Gastrocnemius medialis (tissue), 4 donors: ENCODE data around the gene CCNB1IP1. TPM values are rescaled to one million over a fixed set of nuclear protein-coding genes. Genes with fewer than 3 reads are reported as not detected.

Source experiments
- ATAC-seq, 2 donors: fragments of 150-250 bp; one replicate each; pipeline ENCODE4 v1.9.1; 2016
- DNase-seq, 2 donors: peaks; one replicate each; pipeline ENCODE4 v3.0.0-alpha.2; 2019
- H3K27ac ChIP-seq, 4 donors: fragments of 200-600 bp; sonication (generic); 1 replicate in 1 of 4; 2 replicates in 3 of 4; pipeline ENCODE4 v1.5.1; 2016 to 2018; ENCODE audit warnings: mild to moderate bottlenecking in 2 of 4, moderate library complexity in 1 of 4
- H3K27me3 ChIP-seq, 3 donors: fragments of 200-600 bp; sonication (generic) in 2 of 3; 1 replicate in 1 of 3; 2 replicates in 2 of 3; pipeline versions ENCODE4 v1.5.1 to v1.6.0; 2016 to 2019; ENCODE audit warnings: mild to moderate bottlenecking in 1 of 3, moderate library complexity in 1 of 3
- H3K36me3 ChIP-seq, 2 donors: fragments of 200-600 bp; sonication (generic) in 1 of 2; one replicate each; pipeline ENCODE4 v1.5.1; 2017 to 2018
- H3K4me1 ChIP-seq, 2 donors: fragments of 200-600 bp; sonication (generic) in 1 of 2; one replicate each; pipeline ENCODE4 v1.5.1; 2016 to 2017; ENCODE audit warnings: mild to moderate bottlenecking in 2 of 2
- H3K4me3 ChIP-seq, 4 donors: fragments of 200-600 bp; sonication (generic) in 3 of 4; 1 replicate in 1 of 4; 2 replicates in 3 of 4; pipeline ENCODE4 v1.5.1; 2016 to 2019; ENCODE audit warnings: mild to moderate bottlenecking in 2 of 4
- H3K9me3 ChIP-seq, 3 donors: fragments of 200-600 bp; sonication (generic) in 2 of 3; 1 replicate in 1 of 3; 2 replicates in 2 of 3; pipeline ENCODE4 v1.5.1; 2016 to 2019
- POLR2A ChIP-seq, 2 donors: fragments of 450-650 bp; IDR thresholded peaks; one replicate each; pipeline ENCODE4 v1.6.1; 2017; ENCODE audit warnings: antibody characterized with exemption in 2 of 2, mild to moderate bottlenecking in 2 of 2, moderate library complexity in 2 of 2
- in situ Hi-C, 4 donors: fragments of 200-750 bp; cut with MboI; loops; one replicate each; pipeline versions ENCODE4 v1.15.0 to v1.8.0; 2017; ENCODE audit warnings: low sequenced_read_pairs in 4 of 4
- intact Hi-C: fragments of 100-400 bp; cut with DNase I; formaldehyde crosslinking; loops from one replicate; pipeline ENCODE4 v1.15.1; 2023; ENCODE audit warnings: low total_unique reads
- total RNA-seq, 4 donors: library from RNA; depleted of rRNA; stranded (reverse); fragments of >200 nt; gene quantifications; one replicate each; pipeline versions ENCODE4 v1.1.0 to v1.2.3, GENCODE V29; 2016
- TF ChIP-seq, protein P1 (sequence below), 5 experiments: fragments of 450-650 bp in 3 of 5; fragments of 200-600 bp in 2 of 5; sonication (generic) in 2 of 5; IDR thresholded peaks in 4 of 5; conservative IDR thresholded peaks in 1 of 5; 1 replicate in 4 of 5; 2 replicates in 1 of 5; pipeline ENCODE4 v1.5.1; 2016 to 2019; ENCODE audit warnings: antibody characterized with exemption in 5 of 5, mild to moderate bottlenecking in 3 of 5, moderate library complexity in 3 of 5

Gene CCNB1IP1
- total RNA-seq, 4 donors from 2014 or later: 15.7 to 42.9 (median 30.2) TPM

DNA sequence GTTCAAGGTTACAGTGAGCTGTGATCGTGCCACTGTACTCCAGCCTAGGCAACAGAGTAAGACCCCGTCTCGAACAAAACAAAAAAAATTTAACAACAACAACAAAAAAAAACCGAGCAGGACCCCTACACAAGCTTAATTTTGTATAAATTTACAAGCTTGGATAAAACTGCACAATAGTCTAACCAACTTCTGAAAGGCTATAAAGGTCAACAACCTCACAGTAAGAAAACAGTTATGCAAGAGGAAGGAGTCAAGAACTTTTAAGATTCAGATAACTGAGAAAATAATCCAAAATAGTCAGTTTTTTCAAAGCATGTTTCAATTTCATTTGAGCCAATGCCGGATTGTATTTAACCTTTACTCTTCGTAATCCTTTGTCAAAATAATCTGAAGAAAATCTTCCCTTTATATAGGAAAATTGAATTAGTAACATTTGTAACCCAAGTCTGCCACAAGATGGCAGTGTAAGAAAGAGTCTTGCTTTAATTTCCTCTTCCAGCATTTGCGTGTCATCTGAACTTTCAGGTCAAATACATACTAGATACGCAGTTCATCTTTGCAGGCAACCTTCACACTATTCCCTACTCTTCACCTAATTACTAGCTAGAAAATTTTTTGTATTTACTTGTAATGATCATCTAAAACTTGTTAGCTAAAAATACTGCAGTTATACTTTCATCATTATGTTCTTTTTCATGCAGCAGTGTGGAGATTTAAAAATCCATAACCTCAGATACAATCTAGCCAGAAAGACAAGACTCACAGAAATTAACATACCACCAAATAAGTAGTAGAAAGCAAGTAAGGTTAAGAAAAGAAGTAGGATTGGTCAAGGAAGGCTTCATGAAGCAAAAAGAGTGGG, 5.8 kb downstream of the CCNB1IP1 start:
- H3K27ac ChIP-seq: peak overlapping the region in 3 of 4 donors; percentile 9 to 57 (median 9)
- DNase-seq: no peak
- TF ChIP-seq, protein P1, sequence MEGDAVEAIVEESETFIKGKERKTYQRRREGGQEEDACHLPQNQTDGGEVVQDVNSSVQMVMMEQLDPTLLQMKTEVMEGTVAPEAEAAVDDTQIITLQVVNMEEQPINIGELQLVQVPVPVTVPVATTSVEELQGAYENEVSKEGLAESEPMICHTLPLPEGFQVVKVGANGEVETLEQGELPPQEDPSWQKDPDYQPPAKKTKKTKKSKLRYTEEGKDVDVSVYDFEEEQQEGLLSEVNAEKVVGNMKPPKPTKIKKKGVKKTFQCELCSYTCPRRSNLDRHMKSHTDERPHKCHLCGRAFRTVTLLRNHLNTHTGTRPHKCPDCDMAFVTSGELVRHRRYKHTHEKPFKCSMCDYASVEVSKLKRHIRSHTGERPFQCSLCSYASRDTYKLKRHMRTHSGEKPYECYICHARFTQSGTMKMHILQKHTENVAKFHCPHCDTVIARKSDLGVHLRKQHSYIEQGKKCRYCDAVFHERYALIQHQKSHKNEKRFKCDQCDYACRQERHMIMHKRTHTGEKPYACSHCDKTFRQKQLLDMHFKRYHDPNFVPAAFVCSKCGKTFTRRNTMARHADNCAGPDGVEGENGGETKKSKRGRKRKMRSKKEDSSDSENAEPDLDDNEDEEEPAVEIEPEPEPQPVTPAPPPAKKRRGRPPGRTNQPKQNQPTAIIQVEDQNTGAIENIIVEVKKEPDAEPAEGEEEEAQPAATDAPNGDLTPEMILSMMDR (IDR thresholded peaks at IDR 0.05 in 4 of 5, conservative IDR thresholded peaks at IDR 0.05 in 1 of 5): peak; percentile 57 to 84 (median 78)
- TF ChIP-seq POLR2A (IDR thresholded peaks at IDR 0.05): no peak
- ATAC-seq: peak; percentile 60 to 70
- H3K36me3 ChIP-seq: peaks cover 0 to 45% of the 10 kb centered on the region in 2 donors
- intact Hi-C loops (loop anchor here (1.0 kb wide), 1 partner anchor 282 kb away; no protein-coding TSS in a partner anchor), in situ Hi-C loops (loop anchor here (5.0 to 25.0 kb wide), 6 partner anchors 135 to 660 kb away; partner anchors contain the start of genes APEX1 (in 3 of the 4), OSGEP (in 3 of the 4), PIP4P1 (in 3 of the 4) and PNP (in 3 of the 4))
- peaks cover 10 to 13% of the 10 kb centered on the region in 2 donors for H3K4me1 ChIP-seq
- no peaks in the 10 kb centered on the region for H3K27me3 ChIP-seq
- H3K9me3 ChIP-seq: no peaks in the 10 kb centered on the region
- H3K4me3 ChIP-seq: no peak overlapping the region

GRCh38 chr14:20317720-20318119, 15.4 kb downstream of the CCNB1IP1 start:
- H3K27ac ChIP-seq: no peak overlapping the region
- no peaks in the 10 kb centered on the region for H3K9me3 ChIP-seq
- H3K4me1 ChIP-seq: no peaks in the 10 kb centered on the region
- in situ Hi-C loops (no loop called here), intact Hi-C loops (no loop called here)
- TF ChIP-seq, protein P1 (IDR thresholded peaks at IDR 0.05 in 4 of 5, conservative IDR thresholded peaks at IDR 0.05 in 1 of 5): no peak
- TF ChIP-seq POLR2A (IDR thresholded peaks at IDR 0.05): no peak
- H3K4me3 ChIP-seq: no peak overlapping the region
- no peak for ATAC-seq
- DNase-seq: no peak
- no peaks in the 10 kb centered on the region for H3K27me3 ChIP-seq
- H3K36me3 ChIP-seq: peaks cover 0 to 66% of the 10 kb centered on the region in 2 donors

- TF ChIP-seq, protein P1 (IDR thresholded peaks at IDR 0.05 in 4 of 5, conservative IDR thresholded peaks at IDR 0.05 in 1 of 5): no peak
Measured at GRCh38 chr14:20314026-20314425, 19.1 kb downstream of the CCNB1IP1 start.

DNA sequence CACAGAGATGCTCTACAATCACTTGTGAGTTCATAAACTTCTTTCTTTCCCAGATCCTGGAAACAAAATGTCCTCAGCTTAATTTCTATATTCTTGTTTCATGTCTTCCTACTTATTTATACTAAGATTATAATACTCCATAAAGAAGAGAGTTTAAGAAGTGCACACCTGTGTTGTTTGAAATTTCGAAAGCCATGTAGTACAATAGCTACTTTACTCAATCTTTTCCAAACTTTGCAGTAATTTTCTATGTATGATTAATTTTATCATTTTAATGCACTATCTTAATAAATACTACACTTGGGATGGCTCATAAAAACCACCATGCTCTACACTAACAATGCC, 27.0 kb downstream of the CCNB1IP1 start:
- ATAC-seq (no peak), DNase-seq (no peak)
- in situ Hi-C loops (no loop called here), intact Hi-C loops (loop anchor here (5.0 kb wide), 1 partner anchor 306 kb away; no protein-coding TSS in a partner anchor)
- peaks cover 10 to 13% of the 10 kb centered on the region in 2 donors for H3K4me1 ChIP-seq
- TF ChIP-seq, protein P1 (IDR thresholded peaks at IDR 0.05 in 4 of 5, conservative IDR thresholded peaks at IDR 0.05 in 1 of 5): no peak
- no peak for TF ChIP-seq POLR2A (IDR thresholded peaks at IDR 0.05)
- no peaks in the 10 kb centered on the region for H3K27me3 ChIP-seq
- no peak overlapping the region for H3K27ac ChIP-seq
- no peaks in the 10 kb centered on the region for H3K9me3 ChIP-seq
- H3K36me3 ChIP-seq: peaks cover 0 to 10% of the 10 kb centered on the region in 2 donors
- H3K4me3 ChIP-seq: peak overlapping the region in 3 of 4 donors; percentile 57 to 81 (median 78)

More at GRCh38 chr14:20314026-20314425, 19.1 kb downstream of the CCNB1IP1 start:
- intact Hi-C loops: no loop called here
- no peaks in the 10 kb centered on the region for H3K27me3 ChIP-seq
- H3K36me3 ChIP-seq: peaks cover 0 to 66% of the 10 kb centered on the region in 2 donors
- no peak overlapping the region for H3K4me3 ChIP-seq
- in situ Hi-C loops: no loop called here
- no peaks in the 10 kb centered on the region for H3K9me3 ChIP-seq
- no peak for DNase-seq
- H3K27ac ChIP-seq: no peak overlapping the region
- H3K4me1 ChIP-seq: no peaks in the 10 kb centered on the region
- no peak for ATAC-seq
